ENCODE measurements around the gene CELF4.
A peak's percentile ranks its signal among the peaks of the same experiment; 100 is the strongest.
"Not testable (repeated sequence)": the region's sequence is repeated elsewhere in the genome, so short reads cannot be mapped to it uniquely, and the experiment has no call there.

CELF4 gene

GRCh38 chr18:37489011-37489410 is 76.6 kb downstream of the CELF4 start:
- DNase-seq = no peak

DNA sequence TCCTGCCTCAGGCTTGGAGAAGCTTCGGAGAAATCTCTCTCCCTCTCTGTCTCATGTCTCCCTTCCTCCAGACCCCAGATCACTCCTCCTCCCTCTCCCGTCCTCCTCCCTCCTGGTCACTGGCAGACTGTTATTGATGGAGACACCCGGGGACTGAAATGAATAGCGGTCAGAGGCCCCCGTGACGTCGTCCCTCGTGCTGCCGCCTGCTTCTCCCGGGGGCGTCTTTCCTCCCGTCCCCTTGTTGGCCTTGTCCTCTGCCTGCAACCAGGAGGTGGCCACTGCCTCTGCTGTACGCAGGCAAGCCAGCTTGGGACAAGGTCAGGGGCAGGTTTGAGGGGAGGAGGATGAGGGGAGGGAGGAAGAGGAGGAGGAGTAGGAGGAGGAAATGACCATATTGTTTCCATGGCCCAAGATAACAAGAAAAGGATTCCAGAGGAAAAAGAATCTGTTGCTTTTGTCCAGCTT is 78.2 kb downstream of the CELF4 start:
- DNase-seq = no peak

GRCh38 chr18:37486848-37487247 is 78.8 kb downstream of the CELF4 start:
- DNase-seq = no peak

DNA sequence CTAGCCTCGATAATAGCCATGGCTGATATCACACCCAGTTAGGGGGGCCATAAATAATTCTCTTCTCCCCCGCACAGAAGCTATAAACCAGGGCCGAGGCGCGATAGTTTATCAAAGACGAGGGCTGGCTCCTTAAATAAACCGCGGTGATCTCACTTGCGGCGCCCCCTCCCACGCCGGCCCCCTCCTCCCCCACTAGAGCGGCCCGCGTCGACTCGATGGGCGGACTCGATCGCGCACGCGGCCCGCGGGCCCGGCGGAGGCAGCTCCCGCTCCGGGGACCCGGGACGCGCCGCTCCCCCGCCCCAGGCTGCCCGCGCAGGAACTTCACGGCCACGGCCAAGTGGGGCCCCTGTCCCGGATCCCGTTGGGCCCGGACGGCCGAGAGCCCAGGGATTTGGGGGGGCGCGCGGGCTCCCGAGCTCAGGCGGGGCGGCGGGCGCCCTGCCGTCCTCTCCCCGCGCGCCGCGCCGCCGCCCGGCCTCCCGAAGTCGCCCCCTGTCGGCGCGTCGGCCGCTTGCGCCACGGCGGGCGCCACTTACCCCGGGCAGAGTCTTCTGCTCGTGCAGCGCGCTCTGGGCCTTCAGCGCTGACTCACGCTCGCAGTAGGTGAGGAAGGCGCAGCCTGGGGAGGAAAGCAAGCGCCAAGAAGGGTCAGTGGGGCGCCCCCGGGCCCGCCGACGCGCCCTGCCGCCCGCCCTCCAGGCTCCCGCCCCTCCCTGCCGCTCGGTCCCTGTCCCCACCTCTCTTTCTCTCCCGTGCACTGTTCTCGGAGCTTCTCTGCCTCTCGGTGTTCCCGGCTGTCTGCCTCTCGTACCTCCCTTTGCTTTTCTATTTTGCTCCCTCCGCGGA is 80.4 kb downstream of the CELF4 start:
- peak; percentile 4 for DNase-seq

GRCh38 chr18:37483984-37484819 is 81.4 kb downstream of the CELF4 start:
- DNase-seq = no peak

DNA sequence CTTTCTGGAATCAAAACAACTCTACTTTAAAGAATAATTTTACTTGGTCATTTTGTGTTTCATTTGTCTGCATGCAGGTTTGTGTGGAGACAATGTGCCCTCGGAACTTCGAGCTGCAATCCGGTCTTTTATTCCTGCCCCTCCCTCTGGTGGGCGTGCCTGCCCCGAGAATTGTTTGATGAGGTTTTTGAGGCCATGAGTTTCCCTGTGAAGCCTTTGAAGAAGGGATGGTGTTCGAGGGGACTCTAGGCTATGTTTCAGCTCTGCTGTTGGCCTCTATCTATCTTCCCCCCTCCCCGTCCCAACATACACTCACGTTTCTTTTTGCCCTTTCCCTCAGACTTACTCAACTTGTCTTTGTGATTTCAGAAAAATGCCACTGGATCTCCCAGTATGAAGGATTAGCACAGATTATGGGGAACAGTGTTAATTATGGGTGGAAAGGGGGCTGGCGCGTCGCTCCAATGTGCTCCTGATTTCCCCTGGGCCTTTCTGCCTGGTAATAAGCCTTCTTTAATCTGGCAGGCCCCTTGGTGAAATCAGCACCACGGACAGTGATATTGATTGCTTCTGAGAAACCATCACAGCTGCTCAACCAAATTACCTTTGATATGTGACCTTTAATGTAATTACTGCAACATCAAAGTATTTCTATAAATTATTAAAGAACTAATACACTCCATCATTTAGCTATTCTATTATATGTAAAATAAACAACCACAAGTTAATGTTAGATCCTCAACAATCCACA is 82.2 kb downstream of the CELF4 start:
- DNase-seq = no peak

GRCh38 chr18:37482433-37482832 is 83.2 kb downstream of the CELF4 start:
- DNase-seq = no peak

DNA sequence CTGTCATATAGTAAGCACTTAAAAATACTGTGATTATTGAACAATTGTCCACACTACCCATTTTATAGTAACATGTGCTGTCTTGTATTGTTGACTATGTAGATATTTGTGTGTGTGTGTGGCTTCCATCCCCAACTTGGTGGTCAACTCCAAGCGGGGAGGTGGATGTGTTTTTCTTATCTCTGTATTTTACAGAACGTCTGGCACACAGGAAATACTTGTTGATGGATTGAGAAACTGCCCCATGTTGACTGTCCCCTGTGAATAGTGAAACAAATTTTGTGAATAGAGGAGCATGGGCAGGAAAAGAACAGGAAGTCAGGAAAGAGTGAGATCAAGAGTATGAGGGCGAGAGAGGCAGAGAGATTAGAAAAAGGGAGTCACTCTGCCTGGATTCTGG is 83.6 kb downstream of the CELF4 start:
- no peak for DNase-seq

GRCh38 chr18:37481491-37481890 is 84.1 kb downstream of the CELF4 start:
- no peak for DNase-seq

GRCh38 chr18:37481072-37481471 is 84.5 kb downstream of the CELF4 start:
- no peak for DNase-seq

- DNase-seq = no peak
These were observed 88.8 kb downstream of the CELF4 start for GRCh38 chr18:37476611-37477295.

- no peak for DNase-seq
These were observed 89.4 kb downstream of the CELF4 start for GRCh38 chr18:37476182-37476581.

DNA sequence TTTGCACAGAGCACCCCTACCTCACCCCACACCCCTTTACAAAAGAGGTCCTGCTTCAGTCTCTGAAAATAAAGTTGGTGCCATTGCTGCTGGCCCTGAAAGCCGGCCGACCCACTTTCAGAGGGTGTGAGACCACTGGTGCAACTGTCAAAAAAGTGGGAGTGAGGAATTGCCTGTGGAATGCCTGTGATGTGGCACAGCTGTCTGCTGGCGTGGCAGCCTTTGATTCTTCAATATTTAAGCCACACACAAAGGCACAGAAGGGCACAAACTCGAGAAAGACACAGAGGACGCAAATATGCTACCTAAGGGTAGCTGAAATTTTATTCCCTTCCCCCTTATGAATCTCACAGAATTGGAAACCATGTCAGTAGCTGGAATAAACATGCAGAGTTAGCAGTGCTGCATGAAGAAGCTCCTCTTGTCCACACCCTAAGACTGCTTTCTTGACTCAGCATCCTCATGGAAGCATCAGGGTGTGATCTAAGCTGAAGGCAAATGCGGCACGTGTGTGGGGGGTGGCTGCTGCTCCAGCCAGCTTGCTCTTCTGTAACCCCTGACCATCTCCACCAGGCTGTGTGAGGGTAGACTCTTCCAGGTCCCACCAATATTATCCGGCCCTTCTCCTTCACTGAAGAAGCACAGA is 92.3 kb downstream of the CELF4 start:
- DNase-seq = no peak

GRCh38 chr18:37471637-37472036 is 94.0 kb downstream of the CELF4 start:
- no peak for DNase-seq

DNA sequence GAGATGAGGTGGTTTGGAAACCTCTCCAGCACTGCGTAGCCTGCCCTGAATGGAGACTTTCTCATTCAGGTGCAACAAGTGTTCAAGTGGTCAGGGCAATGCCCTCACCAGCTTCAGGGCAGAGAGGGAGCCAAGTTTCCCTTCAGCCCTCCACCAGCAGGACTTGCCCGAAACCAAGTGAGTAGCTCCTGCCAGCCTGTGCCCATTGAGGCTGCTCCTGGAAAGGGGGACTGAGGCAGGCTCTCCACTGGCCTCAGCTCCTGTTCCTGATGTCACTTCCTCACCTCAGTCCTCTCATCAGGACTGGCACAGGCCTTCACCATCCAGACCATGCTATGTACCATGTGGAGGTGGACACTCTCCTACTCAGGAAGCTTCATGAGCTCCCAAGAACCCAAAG is 94.6 kb downstream of the CELF4 start:
- no peak for DNase-seq

DNA sequence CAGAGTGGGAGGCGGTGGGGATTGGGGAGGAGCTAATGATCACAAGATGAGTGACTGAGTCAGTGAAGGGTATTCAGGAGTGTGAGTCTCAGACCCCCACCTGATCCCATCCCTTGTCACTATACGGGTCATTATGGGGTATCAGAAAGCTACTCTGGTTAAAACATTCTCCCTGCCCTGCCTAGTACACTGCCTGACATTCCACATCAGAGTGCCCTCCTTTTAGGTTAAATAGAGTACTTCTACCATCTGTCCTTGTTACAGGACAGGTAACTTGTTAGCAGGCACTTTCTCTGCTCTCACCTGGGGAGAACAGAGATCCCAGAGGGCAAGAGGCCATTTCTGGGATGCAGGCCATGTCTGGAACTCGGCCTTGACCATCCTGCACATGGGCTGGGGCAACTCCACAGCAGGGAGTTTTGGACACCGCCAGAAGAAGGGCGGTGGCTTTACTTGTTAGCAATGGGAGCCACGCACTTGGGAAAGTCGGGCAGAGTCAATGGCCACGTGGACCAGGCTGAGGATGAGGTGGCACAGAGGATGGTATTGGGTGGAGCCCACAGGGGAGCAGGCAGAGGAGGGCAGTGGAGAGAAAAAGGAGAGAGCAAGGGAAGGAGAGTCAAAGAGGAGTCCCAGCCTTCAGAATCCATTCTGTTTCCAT is 98.5 kb downstream of the CELF4 start:
- no peak for DNase-seq

DNA sequence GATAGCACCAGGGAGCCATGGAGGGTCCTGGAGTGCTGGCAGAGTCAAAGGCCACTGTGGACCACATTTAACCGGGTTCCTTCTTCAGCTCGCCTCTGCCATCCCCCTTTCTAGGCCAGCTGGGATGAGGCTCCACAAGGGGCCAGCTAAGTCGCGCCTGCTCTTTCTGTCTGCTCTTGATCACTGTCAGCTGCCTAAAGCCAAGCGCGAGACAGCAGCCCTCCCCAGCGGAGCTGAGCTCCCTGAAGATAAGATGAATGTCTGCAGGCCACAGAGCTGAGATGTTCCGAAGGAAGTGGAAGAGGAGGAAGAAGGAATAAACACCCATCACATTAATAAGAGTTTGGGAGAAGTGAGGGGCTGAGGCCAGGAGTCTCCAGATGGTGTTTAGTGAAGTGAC is 99.6 kb downstream of the CELF4 start:
- no peak for DNase-seq

DNA sequence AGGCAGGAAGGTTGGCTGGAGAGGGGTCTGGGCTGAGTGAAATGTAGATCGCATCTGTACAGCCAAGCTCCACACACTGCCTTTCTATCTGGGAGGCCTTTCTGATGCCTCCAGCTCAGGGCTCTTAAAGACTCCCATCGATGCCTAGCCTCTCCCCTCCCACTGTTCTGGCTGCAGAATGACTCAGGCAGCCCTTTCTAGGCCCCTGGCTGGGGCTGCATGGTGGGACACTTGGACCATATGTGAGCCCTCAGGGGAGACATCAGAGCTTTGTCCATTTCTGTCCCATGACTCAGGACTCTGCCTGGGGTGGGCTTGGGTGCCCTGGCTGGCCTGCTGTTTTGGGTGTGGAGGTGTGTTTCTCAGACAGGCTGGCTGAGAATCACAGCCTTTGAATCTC is 101.3 kb downstream of the CELF4 start:
- DNase-seq = no peak

- not testable (repeated sequence) for DNase-seq
These were observed 104.3 kb downstream of the CELF4 start for GRCh38 chr18:37461329-37461728.

- DNase-seq = no peak
These were observed 105.0 kb downstream of the CELF4 start for GRCh38 chr18:37460604-37461003.

DNA sequence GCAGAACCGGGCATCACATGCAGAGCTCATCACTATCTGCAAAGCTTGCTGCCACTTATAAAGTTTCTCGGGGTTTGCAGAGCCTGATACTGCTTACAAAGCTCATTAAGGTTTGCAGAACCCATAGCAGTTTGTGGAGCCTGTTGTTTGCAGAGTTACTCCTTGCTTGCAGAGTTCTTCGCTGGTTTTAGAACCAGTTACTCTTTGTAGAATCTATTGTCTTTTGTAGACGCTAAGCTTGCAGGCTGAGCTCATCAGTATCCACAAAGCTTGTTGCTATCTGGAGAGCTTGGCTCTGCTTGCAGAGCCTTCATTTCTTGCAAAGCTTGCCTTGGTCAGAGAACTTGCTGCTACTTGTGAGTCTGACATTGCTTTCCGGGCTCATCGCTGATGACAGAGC is 106.9 kb downstream of the CELF4 start:
- DNase-seq = no peak

DNA sequence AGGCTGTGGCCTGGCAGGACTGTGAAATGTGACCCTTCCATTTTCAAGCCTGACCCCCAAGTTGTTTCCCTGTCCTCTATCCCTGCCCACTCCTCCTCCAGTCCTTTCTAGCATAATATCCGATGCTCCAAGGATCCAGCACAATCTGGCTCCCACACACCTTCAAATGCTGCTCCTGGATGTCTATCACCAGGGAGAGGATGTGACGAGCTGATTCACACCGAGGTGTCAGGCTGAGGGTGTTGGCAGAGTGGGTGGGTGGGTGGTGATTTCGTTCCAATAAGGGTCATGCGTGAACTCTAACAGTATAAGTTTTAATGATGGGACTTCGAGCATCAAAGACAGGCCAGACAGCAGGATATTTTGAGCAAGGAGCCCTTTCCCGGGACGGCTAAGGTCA is 107.8 kb downstream of the CELF4 start:
- no peak for DNase-seq

Measured in stimulated activated CD4-positive, alpha-beta T cell treated with anti-CD3 and anti-CD28 coated beads, Interleukin-4, amount 100 ng/mL, for 1 hour (primary cell).